22Rv1 (cell line): ENCODE results near the gene GJD4.

Source experiments
- CTCF ChIP-seq: fragments of 450-650 bp; IDR thresholded peaks from 2 replicates; pipeline ENCODE4 v1.5.1; 2017; ENCODE audit warnings: mild to moderate bottlenecking
- ZFX ChIP-seq: fragments of 450-650 bp; IDR thresholded peaks from 2 replicates; pipeline ENCODE4 v1.6.1; 2017; ENCODE audit warnings: antibody characterized with exemption, borderline replicate concordance

- TF ChIP-seq CTCF (no peak), ZFX (no peak)
Measured at GRCh38 chr10:35555962-35556930, 48.9 kb upstream of the GJD4 start.
